HG03060 (cell line): Measurements from ENCODE around the gene CCDC57.
"Not testable (repeated sequence)": the region's sequence is repeated elsewhere in the genome, so short reads cannot be mapped to it uniquely, and the experiment has no call there.

Experiments used
- ATAC-seq: cut with Tn5 transposase; IDR thresholded peaks from one replicate; pipeline ENCODE4 v1.9.1; 2021; ENCODE audit warnings: low read depth, moderate number of reproducible peaks; ENCODE audit not compliant: unreplicated experiment

The CCDC57 gene

GRCh38 chr17:82205720-82206508 is 6.7 kb downstream of the CCDC57 start:
- ATAC-seq = no peak

GRCh38 chr17:82204831-82205719 is 7.6 kb downstream of the CCDC57 start:
- no peak for ATAC-seq

GRCh38 chr17:82203920-82204319 is 8.7 kb downstream of the CCDC57 start:
- no peak for ATAC-seq

- ATAC-seq = no peak
Observed at GRCh38 chr17:82202981-82203380, 9.7 kb downstream of the CCDC57 start.

GRCh38 chr17:82201498-82201910 is 11.1 kb downstream of the CCDC57 start:
- ATAC-seq = no peak

GRCh38 chr17:82200743-82201497 is 11.7 kb downstream of the CCDC57 start:
- ATAC-seq = no peak

GRCh38 chr17:82200135-82200534 is 12.5 kb downstream of the CCDC57 start:
- ATAC-seq = no peak

- ATAC-seq = no peak
Observed at GRCh38 chr17:82199496-82199895, 13.1 kb downstream of the CCDC57 start.

- ATAC-seq = no peak
Observed at GRCh38 chr17:82198092-82198491, 14.6 kb downstream of the CCDC57 start.

GRCh38 chr17:82195675-82196672 is 16.7 kb downstream of the CCDC57 start:
- ATAC-seq = no peak

GRCh38 chr17:82194765-82195164 is 17.9 kb downstream of the CCDC57 start:
- no peak for ATAC-seq

- no peak for ATAC-seq
Observed at GRCh38 chr17:82193520-82194220, 19.0 kb downstream of the CCDC57 start.

GRCh38 chr17:82193050-82193449 is 19.6 kb downstream of the CCDC57 start:
- not testable (repeated sequence) for ATAC-seq

- no peak for ATAC-seq
Observed at GRCh38 chr17:82188001-82188961, 24.4 kb downstream of the CCDC57 start.

GRCh38 chr17:82187500-82187899 is 25.1 kb downstream of the CCDC57 start:
- ATAC-seq = no peak

- ATAC-seq = no peak
Observed at GRCh38 chr17:82186221-82186620, 26.4 kb downstream of the CCDC57 start.

- no peak for ATAC-seq
Observed at GRCh38 chr17:82184761-82185160, 27.9 kb downstream of the CCDC57 start.
